DMS53 treated with DMSO at 0.1 percent for 48 hours (cell line): ENCODE data around the gene DDX25.

Experiments used
- DNase-seq: peaks from one replicate; lab custom pipeline; 2025; ENCODE audit not compliant: unreplicated experiment; lab: John Stamatoyannopoulos, UW

The DDX25 gene

GRCh38 chr11:125948278-125949051, 44.2 kb downstream of the DDX25 start:
- DNase-seq = no peak

- DNase-seq = no peak
Measured at GRCh38 chr11:125949271-125950177, 45.2 kb downstream of the DDX25 start.

- DNase-seq = no peak
Measured at GRCh38 chr11:125950178-125950490, 45.8 kb downstream of the DDX25 start.

GRCh38 chr11:125950696-125951651, 46.7 kb downstream of the DDX25 start:
- DNase-seq = no peak

- no peak for DNase-seq
Measured at GRCh38 chr11:125951731-125952130, 47.4 kb downstream of the DDX25 start.

GRCh38 chr11:125952559-125952958, 48.3 kb downstream of the DDX25 start:
- DNase-seq = no peak

- DNase-seq = no peak
Measured at GRCh38 chr11:125952973-125953372, 48.7 kb downstream of the DDX25 start.

GRCh38 chr11:125953401-125953935, 49.2 kb downstream of the DDX25 start:
- no peak for DNase-seq

GRCh38 chr11:125954123-125954944, 50.0 kb downstream of the DDX25 start:
- DNase-seq = no peak

GRCh38 chr11:125954945-125955640, 50.8 kb downstream of the DDX25 start:
- DNase-seq = no peak

GRCh38 chr11:125955856-125956255, 51.5 kb downstream of the DDX25 start:
- no peak for DNase-seq

GRCh38 chr11:125956391-125957134, 52.3 kb downstream of the DDX25 start:
- no peak for DNase-seq

- no peak for DNase-seq
Measured at GRCh38 chr11:125957618-125958332, 53.5 kb downstream of the DDX25 start.

GRCh38 chr11:125958872-125959400, 54.6 kb downstream of the DDX25 start:
- no peak for DNase-seq

GRCh38 chr11:125959511-125959910, 55.2 kb downstream of the DDX25 start:
- no peak for DNase-seq

GRCh38 chr11:125959931-125960330, 55.6 kb downstream of the DDX25 start:
- DNase-seq = no peak

- no peak for DNase-seq
Measured at GRCh38 chr11:125960771-125961170, 56.5 kb downstream of the DDX25 start.

GRCh38 chr11:125967515-125967914, 63.2 kb downstream of the DDX25 start:
- no peak for DNase-seq
